Endothelial cell of umbilical vein (primary cell): ENCODE results near the gene PHACTR2. TPM values are rescaled to one million over a fixed set of nuclear protein-coding genes. Genes with fewer than 3 reads are reported as not detected.

Source experiments
- BruUV-seq: library from RNA; stranded (reverse); fragments of 400-500 nt; replicated peaks from 2 replicates; lab custom pipeline; 2021; lab: Mats Ljungman, UMichigan
- CTCF ChIA-PET: fragments of 300-600, 350-600 bp; sonication (Branson Sonifier 250); formaldehyde crosslinking; loops from one replicate; lab custom pipeline; 2021; ENCODE audit warnings: antibody characterized with exemption, inconsistent platforms; lab: Charles Lee
- POLR2A ChIA-PET: fragments of 300-600, 350-600 bp; sonication (Branson Sonifier 250); formaldehyde crosslinking; loops from one replicate; lab custom pipeline; 2021; ENCODE audit warnings: antibody characterized with exemption, inconsistent platforms; lab: Charles Lee
- DNase-seq: peaks from one replicate; pipeline ENCODE4 v3.0.0-alpha.2; 2011; ENCODE audit warnings: low read depth, low spot score
- FAIRE-seq: peaks from 2 replicates; lab custom pipeline; 2011; peaks lifted over from hg19 to GRCh38; lab: Jason Lieb, UNC
- H2AFZ ChIP-seq: 2 replicates; pipeline ENCODE4 v1.6.0; 2012; ENCODE audit warnings: low read depth, low read length, control low read depth, inconsistent platforms
- H3K27ac ChIP-seq: 2 replicates; pipeline ENCODE4 v1.5.1; 2011; ENCODE audit warnings: low read depth, mild to moderate bottlenecking, control low read depth, low read length, moderate library complexity; ENCODE audit not compliant: insufficient read depth
- H3K27me3 ChIP-seq, 2 experiments: 2 replicates each; pipeline versions ENCODE4 v1.6.0 to v1.6.1; 2011; ENCODE audit warnings: low read length in 2 of 2, mixed read lengths in 1 of 2; ENCODE audit not compliant: control insufficient read depth in 2 of 2, insufficient read depth in 2 of 2
- H3K36me3 ChIP-seq, 2 experiments: 2 replicates in 1 of 2; 3 replicates in 1 of 2; pipeline ENCODE4 v1.5.1; 2011; ENCODE audit warnings: low read length in 2 of 2, mild to moderate bottlenecking in 1 of 2, moderate library complexity in 1 of 2; ENCODE audit not compliant: control insufficient read depth in 2 of 2, insufficient read depth in 2 of 2; ENCODE audit errors: extremely low read depth in 1 of 2
- H3K4me1 ChIP-seq: 3 replicates; pipeline ENCODE4 v1.5.1; 2011; ENCODE audit warnings: mild to moderate bottlenecking, low read length; ENCODE audit not compliant: control insufficient read depth, insufficient read depth; ENCODE audit errors: extremely low read depth
- H3K4me2 ChIP-seq: 2 replicates; pipeline ENCODE4 v1.6.1; 2011; ENCODE audit warnings: low read length, control low read depth, mixed read lengths; ENCODE audit not compliant: insufficient read depth
- H3K4me3 ChIP-seq, 3 experiments: fragments of 200-600 bp in 1 of 3; sonication (generic), shearing (Covaris generic) in 1 of 3; replicated peaks in 1 of 3; 2 replicates each; pipeline ENCODE4 v1.5.1; 2011 to 2016; ENCODE audit warnings: control low read depth in 3 of 3, low read length in 3 of 3, mild to moderate bottlenecking in 2 of 3, inconsistent platforms in 1 of 3, low read depth in 1 of 3, moderate library complexity in 1 of 3; ENCODE audit not compliant: insufficient read depth in 1 of 3
- H3K79me2 ChIP-seq: 2 replicates; pipeline ENCODE4 v1.6.0; 2012; ENCODE audit warnings: low read length, inconsistent platforms; ENCODE audit not compliant: control insufficient read depth, insufficient read depth
- H3K9ac ChIP-seq: replicated peaks from 2 replicates; pipeline ENCODE3; 2011; ENCODE audit warnings: low read length, control low read depth; ENCODE audit not compliant: insufficient read depth; ENCODE audit errors: extremely low read depth
- H3K9me1 ChIP-seq: replicated peaks from 3 replicates; pipeline ENCODE4 v1.6.0; 2011; ENCODE audit warnings: mild to moderate bottlenecking, low read length; ENCODE audit not compliant: control insufficient read depth, insufficient read depth; ENCODE audit errors: extremely low read depth
- H3K9me3 ChIP-seq: replicated peaks from 2 replicates; pipeline ENCODE4 v1.5.1; 2012; ENCODE audit warnings: low read length, inconsistent platforms; ENCODE audit not compliant: control insufficient read depth, insufficient read depth
- H4K20me1 ChIP-seq: replicated peaks from 2 replicates; pipeline ENCODE3; 2011; ENCODE audit warnings: mild to moderate bottlenecking, low read length; ENCODE audit not compliant: control insufficient read depth, insufficient read depth; ENCODE audit errors: extremely low read depth
- CTCF ChIP-seq, 2 donors: IDR thresholded peaks; 1 replicate in 1 of 2; 2 replicates in 1 of 2; pipeline ENCODE4 v1.5.1; 2011; ENCODE audit warnings: low read length in 2 of 2, mild to moderate bottlenecking in 2 of 2, moderate library complexity in 2 of 2, control low read depth in 1 of 2, inconsistent platforms in 1 of 2, low read depth in 1 of 2; ENCODE audit not compliant: insufficient read depth in 1 of 2; ENCODE audit errors: extremely low read depth in 1 of 2
- EZH2 ChIP-seq: IDR thresholded peaks from 2 replicates; pipeline ENCODE4 v1.6.1; 2012; ENCODE audit warnings: borderline replicate concordance, low read depth, mild to moderate bottlenecking, moderate library complexity, low read length, inconsistent platforms; ENCODE audit not compliant: severe bottlenecking
- FOS ChIP-seq: IDR thresholded peaks from 2 replicates; pipeline ENCODE4 v1.6.1; 2011; ENCODE audit warnings: mild to moderate bottlenecking, low read length, moderate library complexity, borderline replicate concordance; ENCODE audit not compliant: insufficient read depth
- GATA2 ChIP-seq: IDR thresholded peaks from 2 replicates; pipeline ENCODE4 v1.7.0; 2011; ENCODE audit warnings: low read depth, mild to moderate bottlenecking, moderate library complexity, mixed read lengths, low read length; ENCODE audit not compliant: insufficient read length, insufficient read depth
- JUN ChIP-seq: IDR thresholded peaks from 2 replicates; pipeline ENCODE4 v1.6.1; 2011; ENCODE audit warnings: borderline replicate concordance, low read depth; ENCODE audit not compliant: insufficient read length, insufficient read depth
- MAX ChIP-seq: IDR thresholded peaks from 2 replicates; pipeline ENCODE4 v1.6.1; 2011; ENCODE audit not compliant: insufficient read depth, insufficient read length
- MYC ChIP-seq: IDR thresholded peaks from one replicate; pipeline ENCODE4 v1.6.1; 2011; ENCODE audit warnings: mild to moderate bottlenecking, low read depth, low read length
- POLR2A ChIP-seq: IDR thresholded peaks from 2 replicates; pipeline ENCODE4 v1.6.1; 2012; ENCODE audit warnings: low read depth, mild to moderate bottlenecking, control low read depth, low read length
- POLR2AphosphoS5 ChIP-seq: IDR thresholded peaks from 2 replicates; pipeline ENCODE4 v1.6.1; 2012; ENCODE audit warnings: low read depth, mild to moderate bottlenecking, control low read depth, low read length, moderate library complexity; ENCODE audit not compliant: insufficient read depth
- dilution Hi-C: fragments of 300-500 bp; cut with MboI; formaldehyde crosslinking; loops from one replicate; pipeline ENCODE4 v1.15.0; 2019; ENCODE audit warnings: low sequenced_read_pairs; ENCODE audit not compliant: extremely low pct_ligation_motif_present
- intact Hi-C: fragments of 100-400 bp; cut with micrococcal nuclease; formaldehyde crosslinking; loops from one replicate; pipeline ENCODE4 v1.10.0; 2022
- polyA plus RNA-seq, 4 experiments: library from polyadenylated mRNA; depleted of rRNA in 3 of 4; stranded (reverse) in 3 of 4; unstranded in 1 of 4; fragments of >200 nt; gene quantifications; 2 replicates each; pipeline versions ENCODE4 v1.2.1 to v1.2.3, GENCODE V29; 2011 to 2012; ENCODE audit warnings: missing spikeins in 1 of 4
- total RNA-seq: library from RNA; stranded (reverse); gene quantifications from 2 replicates; pipeline ENCODE4 v1.2.3, GENCODE V29; 2021

PHACTR2 gene
- total and polyA plus RNA-seq, 2 donors (not counting 3 experiments of a cell fraction or from before 2014, with no cell fraction given), result 16.3 to 178 TPM

- H3K9me3 ChIP-seq, result no peaks in the 10 kb centered on the region
- H3K9ac ChIP-seq, result no peak overlapping the region
- FAIRE-seq, result no peak
- H3K4me2 ChIP-seq, result no peak overlapping the region
- dilution Hi-C loops, result no loop called here
- intact Hi-C loops, result no loop called here
- H3K4me1 ChIP-seq, result peaks cover 65% of the 10 kb centered on the region
- POLR2A ChIA-PET, result no interaction called here
- H3K79me2 ChIP-seq, result peaks cover 65% of the 10 kb centered on the region
- BruUV-seq, result no TSS peak
- CTCF ChIA-PET, result no interaction called here
- no peaks in the 10 kb centered on the region for H3K27me3 ChIP-seq
- no peaks in the 10 kb centered on the region for H3K36me3 ChIP-seq
- TF ChIP-seq MYC (no peak), EZH2 (no peak), CTCF (IDR thresholded peaks at IDR 0.05; ENCODE audit: extremely low read depth in 1 of 2, insufficient read depth in 1 of 2, low read depth in 1 of 2, low read length in 2 of 2) (no peak), POLR2A (no peak), POLR2AphosphoS5 (no peak), FOS (no peak), GATA2 (no peak), MAX (no peak), JUN (no peak)
- H4K20me1 ChIP-seq, result no peaks in the 10 kb centered on the region
- DNase-seq, result no peak
- no peak overlapping the region for H3K4me3 ChIP-seq
- H3K27ac ChIP-seq, result no peak overlapping the region
- no peaks in the 10 kb centered on the region for H3K9me1 ChIP-seq
- H2AFZ ChIP-seq, result no peak overlapping the region
These were observed 21.7 kb downstream of the PHACTR2 start for GRCh38 chr6:143699430-143699825.
